ENCODE measurements around the gene SNAPC3.

Gene SNAPC3

DNA sequence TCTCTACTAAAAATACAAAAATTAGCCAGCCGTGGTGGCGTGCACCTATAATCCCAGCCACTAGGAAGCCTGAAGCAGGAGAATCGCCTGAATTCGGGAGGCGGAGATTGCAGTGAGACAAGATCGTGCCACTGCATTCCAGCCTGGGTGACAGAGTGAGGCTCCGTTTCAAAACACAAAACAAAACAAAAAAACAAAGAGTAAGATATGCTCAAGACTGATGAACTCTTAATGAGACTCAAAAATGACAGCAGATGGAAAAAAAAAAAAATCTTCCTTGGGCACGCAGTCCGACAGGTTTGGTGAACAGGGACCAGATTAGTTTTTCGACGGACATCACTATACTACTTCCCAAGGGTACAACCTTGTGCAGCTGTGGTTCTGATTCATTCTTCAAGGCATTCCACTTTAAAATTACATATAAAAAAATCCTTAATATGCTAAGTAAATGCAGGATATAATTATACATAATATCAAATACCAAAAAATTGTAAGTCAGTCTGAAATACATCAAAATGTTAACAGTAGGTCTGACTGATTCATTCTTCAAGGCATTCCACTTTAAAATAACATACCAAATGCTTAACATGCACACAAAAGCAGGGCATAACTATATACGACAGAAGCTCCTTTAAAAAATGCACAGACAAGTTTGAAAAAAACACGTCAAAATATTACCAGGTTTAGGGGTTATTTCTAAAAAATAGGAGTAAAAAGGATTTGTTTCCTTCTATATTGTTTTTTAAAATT, 75.7 kb downstream of the SNAPC3 start:
- no peak for DNase-seq

DNA sequence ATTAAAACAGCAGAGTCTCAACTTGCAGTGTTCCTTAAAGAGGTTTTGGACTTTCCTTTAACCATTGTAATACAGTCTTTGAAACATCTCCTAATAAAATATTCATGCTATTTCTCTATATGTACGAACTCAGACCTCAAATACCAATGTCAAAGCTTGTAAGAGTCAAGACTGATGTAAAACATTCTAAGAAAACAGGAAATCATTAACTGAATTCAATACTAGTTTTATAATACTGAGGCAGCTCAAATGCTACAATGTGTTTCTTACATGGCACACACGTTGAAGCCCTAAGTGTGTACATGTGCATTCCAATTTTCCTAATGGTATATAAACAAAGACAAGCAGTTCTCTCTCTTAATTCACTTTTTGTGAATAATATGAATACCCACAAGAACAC, 76.5 kb downstream of the SNAPC3 start:
- no peak for DNase-seq

GRCh38 chr9:15501179-15501578, 78.5 kb downstream of the SNAPC3 start:
- no peak for DNase-seq

- no peak for DNase-seq
Observed at GRCh38 chr9:15501803-15502202, 79.1 kb downstream of the SNAPC3 start.

DNA sequence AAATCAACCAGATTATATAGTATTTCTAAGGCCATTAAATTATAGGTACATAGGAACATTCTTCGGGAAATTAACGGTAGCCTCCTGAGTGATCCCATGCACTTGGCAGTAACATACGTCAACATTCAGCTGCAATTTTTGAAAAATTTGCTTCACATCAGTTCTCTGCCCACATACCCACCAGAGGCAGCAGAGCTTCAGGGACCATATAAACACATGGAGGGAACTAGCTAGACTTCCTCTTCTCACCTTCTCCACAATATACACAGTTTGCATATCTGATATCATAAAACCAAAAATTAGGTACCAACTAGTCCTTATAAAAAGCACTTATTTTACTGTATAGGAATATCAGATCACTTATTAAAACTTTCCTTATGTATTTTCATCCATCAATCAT, 83.2 kb downstream of the SNAPC3 start:
- no peak for DNase-seq

DNA sequence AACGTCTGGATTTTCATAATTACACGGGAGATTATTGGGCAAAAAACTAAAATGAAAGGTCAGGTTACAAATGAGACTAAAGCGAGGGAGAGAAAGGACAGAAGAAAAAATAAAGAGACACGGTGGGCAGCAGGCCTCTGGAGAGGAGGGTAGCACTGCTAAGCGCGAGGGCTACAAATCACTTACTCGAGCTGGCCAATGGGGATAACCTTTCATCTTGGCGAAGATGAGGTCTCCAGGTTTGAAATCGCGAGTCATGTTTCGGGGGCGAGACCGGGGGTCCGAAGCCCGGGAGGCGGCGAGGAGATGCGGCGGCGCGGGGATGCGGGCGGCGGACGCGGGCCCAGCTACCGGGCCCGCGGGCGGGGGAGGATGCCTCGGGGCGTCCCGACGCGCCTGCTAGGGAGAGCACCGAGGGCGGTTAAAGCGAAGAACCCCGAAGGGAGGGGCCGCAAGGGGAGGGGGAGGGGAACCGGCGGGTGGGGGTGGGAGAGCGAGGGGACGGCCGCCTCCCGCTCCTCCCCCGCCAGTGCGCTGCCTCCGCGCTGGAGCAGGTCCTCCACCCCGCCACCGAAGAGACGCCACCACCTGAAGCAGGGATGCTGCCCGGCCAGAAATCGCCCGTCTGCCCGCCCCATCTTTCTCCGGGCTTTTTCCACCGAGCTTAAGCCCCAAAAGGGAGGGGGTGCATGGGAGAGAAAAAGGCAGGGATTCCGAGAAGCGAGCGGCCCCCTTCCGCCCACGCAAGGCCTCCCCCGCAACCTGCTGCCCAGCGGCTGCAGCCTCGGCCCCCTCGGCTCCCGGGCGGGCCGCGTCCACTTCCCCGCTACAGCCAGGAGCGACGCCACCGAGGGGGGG, 87.5 kb downstream of the SNAPC3 start:
- no peak for DNase-seq

- DNase-seq = no peak
Observed at GRCh38 chr9:15510789-15511575, 88.3 kb downstream of the SNAPC3 start, which contains the start of gene PSIP1. Gene PSIP1, minus strand, starts transcription at chr9:15510970. Its CDS starts 782 bp downstream, at chr9:15510188.
